SU-DHL-6 (cell line): ENCODE data around the gene UBE4B.

Source experiments
- CTCF ChIP-seq: fragments of 200-600 bp; sonication (generic); IDR thresholded peaks from one replicate; pipeline ENCODE4 v1.5.1; 2017; ENCODE audit warnings: antibody characterized with exemption, mild to moderate bottlenecking, low read length, moderate library complexity; ENCODE audit not compliant: insufficient read depth, poor library complexity, severe bottlenecking
- EZH2phosphoT487 ChIP-seq: fragments of 200-600 bp; sonication (generic), shearing (Covaris generic); conservative IDR thresholded peaks from 2 replicates; pipeline ENCODE4 v1.6.1; 2018; ENCODE audit warnings: mild to moderate bottlenecking, antibody characterized with exemption, low read length, moderate library complexity, mixed read lengths

GRCh38 chr1:10168912-10169514, 136.3 kb downstream of the UBE4B start:
- TF ChIP-seq CTCF = no peak
- no peak for TF ChIP-seq EZH2phosphoT487
